ENCODE data around the gene CRLF1. TPM values are rescaled to one million over a fixed set of nuclear protein-coding genes. Genes with fewer than 3 reads are reported as not detected.

Gene CRLF1
- total and polyA plus RNA-seq, 2 of the 8 experiments (the other 6 are each of a cell fraction or from before 2014, with no cell fraction given), result 7.2 to 10.3 TPM

- TF ChIP-seq E2F6 (IDR thresholded peaks at IDR 0.05) (no peak; the same call in none of the 2 replicates), POLR2A (IDR thresholded peaks at IDR 0.05; ENCODE audit: control extremely low read depth in 1 of 2, low read depth in 2 of 2, low read length in 2 of 2) (peak in 1 of 2 experiments; percentile 91; a peak in 2 of 3 replicates), JUND (IDR thresholded peaks at IDR 0.05; ENCODE audit: low read length) (no peak), SAP30 (IDR thresholded peaks at IDR 0.05; ENCODE audit: insufficient read depth, insufficient replicate concordance, low read length) (no peak), SIRT6 (IDR thresholded peaks at IDR 0.05; ENCODE audit: low read length) (no peak), RXRA (IDR thresholded peaks at IDR 0.05; ENCODE audit: insufficient read depth, low read depth, low read length) (no peak), POU5F1 (IDR thresholded peaks at IDR 0.05; ENCODE audit: low read depth, low read length) (no peak), USF2 (IDR thresholded peaks at IDR 0.05; ENCODE audit: low read length) (peak; percentile 88), CHD1 (IDR thresholded peaks at IDR 0.05; ENCODE audit: low read depth, low read length) (no peak), CTCF (IDR thresholded peaks at IDR 0.05; ENCODE audit: control extremely low read depth in 1 of 3, insufficient read depth in 1 of 3, low read depth in 1 of 3, low read length in 3 of 3) (peak in 1 of 3 experiments; percentile 15; a peak in 1 of 4 replicates), POLR2AphosphoS5 (IDR thresholded peaks at IDR 0.05; ENCODE audit: low read depth, low read length) (peak; percentile 84), KDM5A (IDR thresholded peaks at IDR 0.05; ENCODE audit: low read length) (no peak), SIX5 (IDR thresholded peaks at IDR 0.05; ENCODE audit: low read depth, low read length) (peak; percentile 53), SP1 (IDR thresholded peaks at IDR 0.05; ENCODE audit: low read depth, low read length) (peak; percentile 81), FOSL1 (IDR thresholded peaks at IDR 0.05; ENCODE audit: insufficient read depth, low read depth, low read length) (no peak), GTF2F1 (IDR thresholded peaks at IDR 0.05; ENCODE audit: borderline replicate concordance, low read depth, low read length) (no peak), EZH2 (IDR thresholded peaks at IDR 0.05; ENCODE audit: low read depth, low read length, severe bottlenecking) (no peak), TCF12 (IDR thresholded peaks at IDR 0.05; ENCODE audit: low read depth, low read length) (0 out of 2 replicates have a peak, but pooled peaks have one; percentile 1), NRF1 (IDR thresholded peaks at IDR 0.05; ENCODE audit: low read depth, low read length) (peak; percentile 74), HDAC2 (IDR thresholded peaks at IDR 0.05; ENCODE audit: borderline replicate concordance in 1 of 2, low read depth in 2 of 2, low read length in 2 of 2) (peak in 1 of 2 experiments; percentile 48; a peak in 1 of 4 replicates)
These were observed 34.8 kb downstream of the CRLF1 start, which contains the start of gene UBA52 (continued) for GRCh38 chr19:18571564-18572344.

Measured in H1 (cell line).